ENCODE measurements around the gene CNTN4.

Gene CNTN4

GRCh38 chr3:2615080-2615479, 516.4 kb downstream of the CNTN4 start:
- no peak for FAIRE-seq

DNA sequence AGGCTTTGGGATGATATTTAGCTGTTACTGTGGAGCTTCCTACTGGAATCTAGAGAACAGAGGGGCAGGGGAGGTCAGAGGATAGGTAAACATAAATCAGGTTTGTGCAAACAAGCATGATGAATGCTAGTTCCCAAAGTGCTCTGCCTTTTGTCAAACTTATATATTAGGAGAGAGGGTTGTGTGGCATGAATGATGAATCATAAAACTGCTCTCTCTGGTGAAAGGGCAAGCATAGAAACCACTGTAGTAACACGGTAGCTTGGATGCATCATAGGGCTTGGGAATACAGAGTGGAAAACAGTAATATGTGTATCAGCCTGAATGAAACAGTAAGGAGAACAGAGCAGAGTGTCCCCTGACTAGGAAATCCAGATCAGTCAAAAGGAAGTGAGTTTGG, 524.8 kb downstream of the CNTN4 start:
- FAIRE-seq, result no peak

DNA sequence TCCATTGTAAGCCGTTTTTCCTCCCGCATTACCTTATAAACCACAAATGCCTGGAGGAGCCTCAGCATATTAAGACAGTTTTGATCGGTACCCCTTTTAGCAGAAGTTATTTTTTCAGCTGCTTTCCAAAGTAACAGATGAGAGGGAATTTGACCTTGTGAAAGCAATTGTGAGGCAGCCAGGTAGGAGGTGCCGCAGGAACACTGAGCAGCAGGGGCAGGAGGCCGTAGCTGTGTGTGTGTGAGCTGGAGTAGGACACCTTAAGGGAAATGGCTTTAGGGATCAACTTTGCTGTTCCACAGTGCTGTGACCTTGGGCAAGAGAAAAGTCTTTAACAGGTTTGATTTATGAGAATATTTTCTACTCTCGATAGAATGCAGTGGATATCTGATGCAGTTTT, 529.5 kb downstream of the CNTN4 start:
- FAIRE-seq, result no peak

DNA sequence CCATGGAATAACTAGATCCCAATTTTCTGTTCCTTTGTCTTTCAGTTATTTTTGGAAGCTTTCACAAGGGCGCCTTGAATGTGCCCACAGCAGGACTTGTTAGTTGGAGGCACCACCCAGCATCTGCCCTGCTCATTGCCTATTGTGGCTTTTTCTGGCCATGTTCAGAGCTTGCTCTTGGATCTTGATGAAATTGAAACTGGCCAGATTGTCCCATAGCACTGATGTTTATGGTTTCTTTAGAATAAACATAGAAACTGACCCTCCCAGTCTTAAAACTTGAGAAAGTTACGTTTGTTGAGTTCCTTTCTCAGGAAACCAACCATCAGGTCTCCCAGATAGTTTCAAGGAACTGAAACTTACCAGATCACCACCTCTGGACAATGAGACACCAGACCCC, 536.8 kb downstream of the CNTN4 start:
- no peak for FAIRE-seq

GRCh38 chr3:2643606-2644005, 544.9 kb downstream of the CNTN4 start:
- no peak for FAIRE-seq

DNA sequence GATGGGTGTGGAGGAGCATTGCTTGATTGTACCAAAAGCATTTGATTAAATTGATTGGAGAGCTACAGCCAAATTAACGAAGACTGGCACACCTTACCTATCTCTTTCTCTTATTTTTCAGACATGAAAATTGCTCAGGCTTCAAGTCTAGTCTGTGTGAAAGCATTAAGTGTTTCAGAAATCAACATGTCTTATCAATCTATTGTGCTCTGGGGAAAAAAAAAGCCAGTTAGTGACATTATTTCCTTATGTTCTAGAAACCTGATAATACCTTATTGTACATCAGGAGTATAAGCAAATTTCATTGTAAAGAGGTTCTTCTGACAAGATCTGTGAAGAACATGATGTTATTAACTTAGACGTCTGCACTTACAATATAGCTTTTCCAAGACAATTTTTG, 546.3 kb downstream of the CNTN4 start:
- FAIRE-seq, result no peak

GRCh38 chr3:2650746-2651145, 552.1 kb downstream of the CNTN4 start:
- no peak for FAIRE-seq

DNA sequence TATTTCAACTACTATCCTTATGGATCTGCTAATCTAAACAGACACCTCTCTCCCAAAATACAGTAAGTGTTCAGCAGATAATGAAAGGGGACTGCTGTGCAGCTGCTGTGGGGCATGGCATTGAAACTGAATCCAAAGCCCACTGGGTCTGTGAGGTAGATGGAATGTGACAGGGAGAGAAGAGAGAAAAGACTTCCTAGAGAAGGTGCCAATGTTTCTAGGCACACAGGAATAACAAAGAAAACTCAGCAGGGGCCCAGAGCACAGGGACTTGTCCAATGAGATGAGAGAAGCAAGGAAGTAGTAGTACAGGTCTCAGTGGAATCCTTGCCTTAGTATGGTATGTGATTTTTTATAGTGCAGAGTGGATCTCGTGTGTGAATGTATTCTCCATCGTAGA, 553.7 kb downstream of the CNTN4 start:
- FAIRE-seq, result no peak

DNA sequence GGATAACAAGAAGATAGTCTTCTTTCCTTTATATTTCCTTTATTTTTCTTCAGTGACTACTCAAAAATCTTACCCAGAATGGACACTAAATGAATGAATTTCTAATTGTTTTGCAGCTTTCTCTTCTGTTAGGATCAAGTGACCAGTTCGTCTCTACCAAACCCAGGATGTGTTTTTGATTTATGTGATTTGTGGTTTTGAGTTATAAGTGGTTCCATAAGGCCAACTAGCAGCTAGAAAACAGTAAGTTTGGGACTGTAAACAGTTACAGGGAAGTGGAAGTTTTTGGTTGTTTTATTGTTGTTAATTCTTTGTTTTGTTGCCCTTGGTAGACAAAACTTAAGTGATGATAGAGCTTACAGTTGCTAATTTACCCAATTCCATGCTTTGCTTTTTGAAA, 555.0 kb downstream of the CNTN4 start:
- no peak for FAIRE-seq

DNA sequence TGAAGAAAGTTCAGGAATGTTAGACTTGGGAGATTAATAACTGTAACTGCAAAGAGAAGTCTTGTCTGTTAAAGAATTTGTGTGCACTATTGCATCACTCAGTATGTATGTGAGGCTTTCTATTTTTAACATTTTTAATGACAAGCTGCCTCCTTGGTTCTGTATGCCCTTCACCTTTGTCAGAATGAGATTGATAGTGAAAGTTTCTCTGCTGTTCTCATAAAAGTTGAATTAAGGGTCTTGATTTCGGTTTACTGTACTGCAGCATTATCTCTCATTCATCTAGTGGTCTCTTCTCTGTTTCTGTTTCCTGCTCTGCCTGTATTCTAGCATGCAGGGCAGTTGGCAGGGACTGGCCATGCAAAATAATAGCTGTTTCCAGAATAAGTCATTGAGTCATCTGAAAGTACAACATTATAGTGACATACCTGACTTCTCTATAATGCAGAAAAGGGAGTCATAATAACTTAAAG, 556.6 kb downstream of the CNTN4 start:
- no peak for FAIRE-seq

- FAIRE-seq, result peak; percentile 43
Measured at GRCh38 chr3:2656806-2657777, 558.4 kb downstream of the CNTN4 start.

- FAIRE-seq, result no peak
Measured at GRCh38 chr3:2657971-2658370, 559.3 kb downstream of the CNTN4 start.

DNA sequence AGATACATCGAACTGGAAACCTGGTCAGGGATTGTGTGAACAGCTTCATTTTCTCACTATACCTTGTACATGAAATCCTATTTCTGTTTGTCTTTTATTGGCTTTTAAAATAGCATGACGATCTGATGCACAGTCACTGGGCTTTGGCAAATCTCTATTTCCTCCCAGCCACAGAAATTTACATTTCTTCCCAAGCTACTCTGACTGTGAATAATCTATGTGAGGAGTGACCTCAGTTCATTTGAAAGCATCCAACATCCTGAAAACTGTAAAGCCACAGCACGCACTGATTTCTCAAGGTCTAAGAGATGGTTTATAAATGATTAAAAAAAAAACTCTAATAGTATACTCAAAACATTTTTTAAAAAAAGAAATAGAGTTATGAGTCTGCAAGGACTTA, 561.2 kb downstream of the CNTN4 start:
- no peak for FAIRE-seq

- no peak for FAIRE-seq
Measured at GRCh38 chr3:2661078-2661477, 562.4 kb downstream of the CNTN4 start.

DNA sequence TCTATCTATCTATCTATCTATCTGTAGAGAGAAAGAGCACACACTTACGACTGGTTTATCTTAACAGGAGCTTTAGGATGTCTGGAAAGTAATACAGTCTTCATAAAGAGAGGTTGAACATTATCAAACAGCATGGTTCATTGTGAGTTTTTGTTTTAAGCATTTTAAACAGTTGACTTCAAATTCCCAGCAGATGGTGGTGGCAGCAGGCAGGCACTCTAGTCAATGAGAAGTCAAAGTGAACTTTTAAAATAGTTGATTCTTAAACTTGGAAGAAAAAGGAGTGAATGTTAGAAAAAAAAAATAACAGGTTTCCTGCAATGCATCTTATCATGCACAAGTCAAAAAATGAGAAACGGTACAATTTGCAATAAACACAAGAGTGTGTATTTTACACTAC, 578.8 kb downstream of the CNTN4 start:
- no peak for FAIRE-seq

DNA sequence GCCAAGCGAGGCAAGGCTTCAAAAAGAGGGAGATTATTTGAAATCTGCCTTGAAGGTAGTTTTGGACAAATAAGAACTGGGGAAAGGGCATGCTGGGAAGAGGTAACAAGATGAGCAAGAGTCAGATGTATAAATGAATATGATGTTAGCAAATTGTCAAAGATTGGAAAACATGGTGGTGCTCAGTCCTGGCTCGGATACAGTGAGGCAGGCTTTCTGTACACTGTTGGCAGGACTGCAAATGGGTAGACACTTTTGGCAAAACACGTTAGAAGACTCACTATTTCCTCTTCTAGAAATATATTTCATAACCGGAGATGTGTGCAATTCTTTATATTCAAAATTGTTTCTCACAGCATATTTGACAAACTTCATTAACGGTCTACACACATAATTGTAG, 581.6 kb downstream of the CNTN4 start:
- peak; percentile 51 for FAIRE-seq

DNA sequence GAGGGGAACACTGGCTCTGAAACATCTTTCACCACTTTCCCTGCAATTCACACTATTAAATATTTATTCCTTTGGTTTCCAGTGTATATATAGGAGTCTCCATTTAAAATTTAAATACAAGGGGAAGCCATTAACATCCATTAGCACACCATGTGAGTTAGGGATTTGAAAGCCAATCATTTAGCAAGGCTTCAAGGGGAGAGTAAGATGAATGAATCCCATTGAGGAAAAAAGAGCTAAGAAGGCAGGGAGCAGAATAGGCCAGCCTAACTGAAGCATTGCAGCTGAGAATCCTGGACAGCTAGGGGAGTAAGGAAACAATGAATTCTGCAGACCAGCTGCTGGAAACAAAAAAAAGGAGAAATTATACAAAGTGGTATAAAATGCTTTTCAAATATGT, 585.4 kb downstream of the CNTN4 start:
- FAIRE-seq, result no peak

DNA sequence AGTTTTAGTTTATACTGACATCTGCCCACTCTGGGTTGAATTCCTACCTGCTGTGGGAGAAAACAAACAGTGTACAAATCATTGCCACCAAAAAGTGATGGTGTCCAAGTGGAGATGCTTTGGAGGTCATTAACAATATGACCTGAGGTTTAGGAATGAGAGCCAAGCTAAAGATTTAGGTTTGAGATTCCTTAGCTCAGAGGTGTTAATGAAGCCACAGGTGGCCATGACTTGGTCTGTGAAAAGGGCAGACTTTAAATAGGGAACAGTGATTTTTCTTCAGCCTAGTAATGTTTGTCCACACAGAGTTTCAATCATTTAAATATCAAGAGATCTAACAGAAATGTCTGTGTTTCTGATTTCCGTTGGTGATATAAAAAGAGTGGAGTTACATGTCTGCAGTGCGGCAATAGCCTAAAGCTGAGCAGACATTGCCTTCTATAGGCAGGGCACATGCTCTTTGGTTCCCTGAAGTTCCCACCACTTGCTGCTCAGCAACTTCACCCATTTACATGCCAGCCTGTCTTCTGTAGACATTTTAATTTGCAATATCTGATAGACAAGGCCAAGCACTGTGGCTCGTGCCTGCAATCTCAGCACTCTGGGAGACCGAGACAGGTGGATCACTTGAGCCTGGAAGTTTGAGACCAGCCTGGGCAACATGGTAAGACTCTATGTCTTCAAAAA, 588.3 kb downstream of the CNTN4 start:
- FAIRE-seq, result no peak

DNA sequence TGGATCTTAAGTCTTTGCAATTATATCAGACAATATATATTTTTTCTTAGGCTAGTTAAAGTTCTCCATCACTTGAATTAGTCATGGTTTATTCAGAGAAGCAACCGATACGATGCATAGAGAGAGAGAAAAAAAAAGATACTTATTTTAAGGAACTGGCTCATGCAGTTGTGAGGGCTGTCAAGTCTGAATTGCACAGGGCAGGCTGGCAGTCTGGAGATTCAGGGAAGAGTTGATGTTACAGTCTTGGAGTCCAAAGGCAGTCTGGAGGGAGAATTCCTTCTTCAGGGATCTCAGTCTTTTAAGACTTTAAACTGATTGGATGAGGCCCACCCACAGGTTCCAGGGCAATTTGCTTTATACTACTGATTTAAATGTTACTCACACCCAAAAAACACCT, 598.9 kb downstream of the CNTN4 start:
- no peak for FAIRE-seq

- no peak for FAIRE-seq
Measured at GRCh38 chr3:2701471-2701870, 602.8 kb downstream of the CNTN4 start.

- FAIRE-seq, result no peak
Measured at GRCh38 chr3:2706144-2706835, 607.6 kb downstream of the CNTN4 start.

- no peak for FAIRE-seq
Measured at GRCh38 chr3:2706836-2707210, 608.2 kb downstream of the CNTN4 start.

- FAIRE-seq, result no peak
Measured at GRCh38 chr3:2711081-2711480, 612.4 kb downstream of the CNTN4 start.

- FAIRE-seq, result peak; percentile 33
Measured at GRCh38 chr3:2713923-2714322, 615.3 kb downstream of the CNTN4 start.

Measured in islet of Langerhans (tissue), 1 donor.